ENCODE results near the gene SH3D19.

Gene SH3D19

DNA sequence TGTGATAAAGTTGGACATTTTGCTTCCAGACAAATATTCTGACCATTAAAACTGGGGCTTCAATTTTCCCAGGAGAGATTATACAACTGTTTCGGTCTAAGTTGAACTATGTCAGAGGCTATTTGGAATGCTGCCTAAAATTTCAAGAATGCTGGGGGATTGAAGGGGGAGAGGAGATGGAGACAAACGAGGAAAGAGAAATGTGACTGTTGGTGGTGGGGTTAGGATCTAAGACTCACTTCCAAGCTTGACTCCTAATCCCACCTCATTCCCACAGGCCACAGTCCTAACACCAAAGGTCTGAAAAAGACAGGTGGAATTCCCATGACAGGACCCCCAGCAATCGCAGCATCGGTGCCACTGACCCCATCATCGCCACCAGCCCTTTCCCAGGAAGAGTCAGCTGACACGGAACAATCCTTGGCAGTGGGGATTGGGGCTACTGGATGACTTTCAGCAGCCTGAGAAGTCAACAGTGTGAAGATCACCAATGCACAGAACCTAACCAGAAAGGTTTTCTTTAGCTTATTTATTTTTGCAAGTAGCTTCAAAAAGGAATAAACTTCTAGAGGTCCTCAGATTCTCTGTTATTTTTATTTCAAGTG, 122.5 kb downstream of the SH3D19 start:
- Histone ChIP-seq H3K36me3 (ENCODE audit: control insufficient read depth in 5 of 5, insufficient read depth in 5 of 5, low read length in 5 of 5) (peaks cover 0 to 4% (median 0%) of the 10 kb centered on the region in 5 donors), H3K4me1 (ENCODE audit: control insufficient read depth in 5 of 5, insufficient read depth in 5 of 5, low read length in 5 of 5) (peaks cover 14 to 85% (median 71%) of the 10 kb centered on the region in 5 donors), H3K27ac (ENCODE audit: low read depth, low read length) (peak overlapping the region; percentile 85), H3K9ac (ENCODE audit: low read length in 5 of 5) (peak overlapping the region; percentile 5 to 60 (median 17)), H3K4me3 (ENCODE audit: low read depth in 1 of 5, low read length in 5 of 5) (peak overlapping the region in 4 of 5 donors; percentile 39 to 66 (median 46)), H3K27me3 (ENCODE audit: control insufficient read depth in 5 of 5, insufficient read depth in 4 of 5, low read length in 5 of 5) (no peaks in the 10 kb centered on the region), H3K9me3 (ENCODE audit: control insufficient read depth in 5 of 5, low read length in 5 of 5) (no peaks in the 10 kb centered on the region)

DNA sequence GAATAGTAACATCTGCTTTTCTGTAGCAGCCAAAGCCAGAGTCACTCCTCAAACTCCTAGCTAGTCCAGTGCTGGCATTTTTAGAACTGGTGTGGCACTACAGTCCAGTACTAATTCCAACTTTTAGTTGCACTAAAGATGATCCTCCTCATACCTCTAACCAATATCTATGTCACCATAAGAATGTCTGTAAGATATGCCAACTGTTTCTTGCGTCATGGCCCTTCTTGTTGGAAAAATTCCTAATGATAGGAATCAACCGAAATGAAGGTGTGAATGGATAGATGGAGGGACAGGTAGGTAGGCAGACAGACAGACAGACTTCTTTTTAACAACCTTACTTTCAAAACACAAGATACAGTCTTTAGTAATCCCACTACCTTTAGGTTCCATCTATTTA, 123.0 kb downstream of the SH3D19 start:
- Histone ChIP-seq H3K9ac (ENCODE audit: low read length in 5 of 5) (peak overlapping the region in 3 of 5 donors; percentile 5 to 17 (median 17)), H3K4me1 (ENCODE audit: control insufficient read depth in 5 of 5, insufficient read depth in 5 of 5, low read length in 5 of 5) (peaks cover 14 to 88% (median 71%) of the 10 kb centered on the region in 5 donors), H3K9me3 (ENCODE audit: control insufficient read depth in 5 of 5, low read length in 5 of 5) (no peaks in the 10 kb centered on the region), H3K27ac (ENCODE audit: low read depth, low read length) (peak overlapping the region; percentile 85), H3K36me3 (ENCODE audit: control insufficient read depth in 5 of 5, insufficient read depth in 5 of 5, low read length in 5 of 5) (peaks cover 0 to 3% (median 0%) of the 10 kb centered on the region in 5 donors), H3K4me3 (ENCODE audit: low read depth in 1 of 5, low read length in 5 of 5) (no peak overlapping the region), H3K27me3 (ENCODE audit: control insufficient read depth in 5 of 5, insufficient read depth in 4 of 5, low read length in 5 of 5) (no peaks in the 10 kb centered on the region)

DNA sequence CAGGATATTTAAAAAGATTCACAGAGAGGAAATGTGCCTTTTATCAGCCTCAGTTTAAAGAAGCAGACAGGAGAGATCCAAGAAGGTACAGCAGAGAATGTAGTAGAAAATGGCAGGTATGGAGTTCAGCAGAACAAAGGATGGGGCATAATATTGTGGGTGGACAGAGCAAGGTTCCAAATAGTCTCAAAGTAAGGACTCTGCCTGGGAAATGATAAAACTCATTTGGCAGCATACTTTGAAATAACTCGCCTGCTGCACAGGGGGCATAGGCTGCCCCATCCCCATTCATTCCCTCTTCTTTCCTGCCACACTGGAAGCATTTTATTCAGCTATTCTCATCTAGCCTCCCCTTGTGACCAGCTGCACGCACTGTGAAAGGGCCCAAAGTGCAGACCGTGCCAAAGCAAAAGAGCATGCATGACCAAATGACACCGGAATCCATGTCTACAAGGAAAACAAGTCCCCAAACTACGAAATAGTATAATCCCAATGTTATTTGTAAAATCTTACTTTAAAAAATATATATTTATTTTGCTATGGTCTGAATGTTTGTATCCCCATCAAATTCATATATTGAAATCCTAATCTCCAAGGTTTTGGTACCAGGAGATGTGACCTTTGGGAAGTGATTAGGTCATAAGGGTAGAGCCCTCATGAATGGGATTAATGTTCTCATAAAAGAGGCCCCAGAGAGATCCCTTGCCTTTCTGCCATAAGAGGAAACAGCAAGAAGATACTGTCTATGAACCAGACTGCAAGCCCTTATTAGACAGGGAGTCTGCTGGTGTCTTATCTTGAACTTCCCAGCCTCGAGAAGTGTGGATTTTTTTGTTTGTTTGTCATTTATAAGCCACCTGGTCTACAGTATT, 125.8 kb downstream of the SH3D19 start:
- H3K27ac ChIP-seq (ENCODE audit: low read depth, low read length): peak overlapping the region; percentile 80
- H3K4me3 ChIP-seq (ENCODE audit: low read depth in 1 of 5, low read length in 5 of 5): peak overlapping the region in 2 of 5 donors; percentile 9 to 33
- no peaks in the 10 kb centered on the region for H3K9me3 ChIP-seq (ENCODE audit: control insufficient read depth in 5 of 5, low read length in 5 of 5)
- no peaks in the 10 kb centered on the region for H3K36me3 ChIP-seq (ENCODE audit: control insufficient read depth in 5 of 5, insufficient read depth in 5 of 5, low read length in 5 of 5)
- no peaks in the 10 kb centered on the region for H3K27me3 ChIP-seq (ENCODE audit: control insufficient read depth in 5 of 5, insufficient read depth in 4 of 5, low read length in 5 of 5)
- H3K9ac ChIP-seq (ENCODE audit: low read length in 5 of 5): peak overlapping the region in 1 of 5 donors; percentile 38
- peaks cover 14 to 81% (median 62%) of the 10 kb centered on the region in 5 donors for H3K4me1 ChIP-seq (ENCODE audit: control insufficient read depth in 5 of 5, insufficient read depth in 5 of 5, low read length in 5 of 5)

GRCh38 chr4:151198748-151199147, 126.7 kb downstream of the SH3D19 start:
- peak overlapping the region in 1 of 5 donors; percentile 25 for H3K4me3 ChIP-seq (ENCODE audit: low read depth in 1 of 5, low read length in 5 of 5)
- peak overlapping the region in 1 of 5 donors; percentile 38 for H3K9ac ChIP-seq (ENCODE audit: low read length in 5 of 5)
- no peaks in the 10 kb centered on the region for H3K9me3 ChIP-seq (ENCODE audit: control insufficient read depth in 5 of 5, low read length in 5 of 5)
- no peaks in the 10 kb centered on the region for H3K27me3 ChIP-seq (ENCODE audit: control insufficient read depth in 5 of 5, insufficient read depth in 4 of 5, low read length in 5 of 5)
- no peaks in the 10 kb centered on the region for H3K36me3 ChIP-seq (ENCODE audit: control insufficient read depth in 5 of 5, insufficient read depth in 5 of 5, low read length in 5 of 5)
- peaks cover 14 to 78% (median 57%) of the 10 kb centered on the region in 5 donors for H3K4me1 ChIP-seq (ENCODE audit: control insufficient read depth in 5 of 5, insufficient read depth in 5 of 5, low read length in 5 of 5)
- peak overlapping the region; percentile 80 for H3K27ac ChIP-seq (ENCODE audit: low read depth, low read length)

DNA sequence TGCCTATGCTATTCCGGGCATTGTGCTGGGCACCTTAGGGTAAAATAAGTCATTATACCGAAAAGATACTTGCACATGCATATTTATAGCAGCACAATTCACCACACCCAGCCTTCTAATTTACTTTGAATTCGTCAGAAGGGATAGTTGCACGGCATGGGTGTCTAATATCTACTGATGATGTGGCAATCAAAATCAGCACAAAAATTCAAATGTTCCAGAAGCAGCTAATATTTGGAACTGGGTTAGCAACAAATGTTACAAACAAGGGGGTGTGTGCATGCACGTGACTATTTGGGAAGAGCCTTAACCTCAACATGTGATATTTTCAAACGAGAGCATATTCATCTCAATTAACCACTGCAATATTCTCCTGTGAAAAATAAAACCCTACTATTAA, 128.2 kb downstream of the SH3D19 start:
- Histone ChIP-seq H3K27ac (ENCODE audit: low read depth, low read length) (peak overlapping the region; percentile 69), H3K4me3 (ENCODE audit: low read depth in 1 of 5, low read length in 5 of 5) (peak overlapping the region in 1 of 5 donors; percentile 33)

DNA sequence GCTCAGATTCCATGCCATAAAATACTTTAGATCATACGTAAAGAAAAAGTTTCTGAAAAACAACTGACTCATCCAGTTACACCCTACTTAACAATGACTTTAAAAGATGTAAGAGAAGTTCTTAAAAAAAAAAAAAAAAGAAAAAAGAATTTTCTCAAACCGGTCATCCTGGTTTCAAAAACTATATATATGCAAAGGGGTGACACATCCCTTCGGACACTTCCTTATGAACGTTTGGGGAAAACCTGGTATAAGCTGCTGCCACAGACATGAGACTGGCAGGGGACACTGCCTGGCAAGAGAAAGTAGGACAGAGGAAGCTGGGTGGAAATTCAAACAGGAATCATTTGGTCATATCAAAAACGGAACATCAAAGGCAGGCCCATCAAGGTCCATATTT, 129.6 kb downstream of the SH3D19 start:
- no peaks in the 10 kb centered on the region for H3K9me3 ChIP-seq (ENCODE audit: control insufficient read depth in 5 of 5, low read length in 5 of 5)
- peaks cover 6 to 62% (median 38%) of the 10 kb centered on the region in 5 donors for H3K4me1 ChIP-seq (ENCODE audit: control insufficient read depth in 5 of 5, insufficient read depth in 5 of 5, low read length in 5 of 5)
- no peaks in the 10 kb centered on the region for H3K27me3 ChIP-seq (ENCODE audit: control insufficient read depth in 5 of 5, insufficient read depth in 4 of 5, low read length in 5 of 5)
- no peaks in the 10 kb centered on the region for H3K36me3 ChIP-seq (ENCODE audit: control insufficient read depth in 5 of 5, insufficient read depth in 5 of 5, low read length in 5 of 5)
- H3K4me3 ChIP-seq (ENCODE audit: low read depth in 1 of 5, low read length in 5 of 5): no peak overlapping the region
- peak overlapping the region in 1 of 5 donors; percentile 46 for H3K9ac ChIP-seq (ENCODE audit: low read length in 5 of 5)
- peak overlapping the region; percentile 69 for H3K27ac ChIP-seq (ENCODE audit: low read depth, low read length)

More for the DNA sequence above, 128.2 kb downstream of the SH3D19 start:
- Histone ChIP-seq H3K36me3 (ENCODE audit: control insufficient read depth in 5 of 5, insufficient read depth in 5 of 5, low read length in 5 of 5) (no peaks in the 10 kb centered on the region), H3K4me1 (ENCODE audit: control insufficient read depth in 5 of 5, insufficient read depth in 5 of 5, low read length in 5 of 5) (peaks cover 7 to 72% (median 47%) of the 10 kb centered on the region in 5 donors), H3K9ac (ENCODE audit: low read length in 5 of 5) (no peak overlapping the region), H3K9me3 (ENCODE audit: control insufficient read depth in 5 of 5, low read length in 5 of 5) (no peaks in the 10 kb centered on the region), H3K27me3 (ENCODE audit: control insufficient read depth in 5 of 5, insufficient read depth in 4 of 5, low read length in 5 of 5) (no peaks in the 10 kb centered on the region)

- no peak overlapping the region for H3K27ac ChIP-seq (ENCODE audit: low read depth, low read length)
- H3K36me3 ChIP-seq (ENCODE audit: control insufficient read depth in 5 of 5, insufficient read depth in 5 of 5, low read length in 5 of 5): no peaks in the 10 kb centered on the region
- peaks cover 0 to 52% (median 23%) of the 10 kb centered on the region in 5 donors for H3K4me1 ChIP-seq (ENCODE audit: control insufficient read depth in 5 of 5, insufficient read depth in 5 of 5, low read length in 5 of 5)
- no peaks in the 10 kb centered on the region for H3K9me3 ChIP-seq (ENCODE audit: control insufficient read depth in 5 of 5, low read length in 5 of 5)
- no peak overlapping the region for H3K4me3 ChIP-seq (ENCODE audit: low read depth in 1 of 5, low read length in 5 of 5)
- no peak overlapping the region for H3K9ac ChIP-seq (ENCODE audit: low read length in 5 of 5)
- H3K27me3 ChIP-seq (ENCODE audit: control insufficient read depth in 5 of 5, insufficient read depth in 4 of 5, low read length in 5 of 5): no peaks in the 10 kb centered on the region
These were observed 132.0 kb downstream of the SH3D19 start for GRCh38 chr4:151193414-151193813.

DNA sequence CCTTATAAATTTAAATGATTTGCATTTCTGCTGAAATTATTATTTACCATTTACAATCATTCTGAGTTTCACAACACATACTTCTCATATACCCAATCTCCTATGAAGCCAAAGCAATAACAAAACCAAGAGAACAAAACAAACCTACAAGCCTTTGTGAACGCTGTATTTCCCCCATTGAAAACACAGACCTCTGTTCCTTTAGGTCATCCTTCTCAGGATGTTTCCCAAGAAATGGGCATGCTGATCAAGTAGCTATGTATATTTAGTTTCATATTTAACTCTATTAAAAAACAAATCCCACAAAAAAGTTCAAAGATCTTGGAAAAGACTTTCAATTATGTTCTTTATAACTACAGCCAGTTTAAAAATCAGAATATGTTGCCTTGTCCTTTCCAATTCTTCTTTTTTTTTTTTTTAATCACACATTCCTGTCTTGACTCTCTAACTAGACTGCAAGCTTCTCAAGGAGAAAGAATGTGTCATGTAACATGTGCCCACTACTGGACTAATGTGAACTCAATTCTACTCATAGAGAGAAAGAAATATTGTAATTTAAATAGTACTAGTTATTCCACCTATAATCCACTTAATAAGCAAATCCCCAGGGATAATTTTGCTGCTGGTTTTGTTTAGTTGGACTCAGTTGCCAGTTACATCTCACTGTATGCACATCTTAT, 132.7 kb downstream of the SH3D19 start:
- Histone ChIP-seq H3K27me3 (ENCODE audit: control insufficient read depth in 5 of 5, insufficient read depth in 4 of 5, low read length in 5 of 5) (no peaks in the 10 kb centered on the region), H3K9ac (ENCODE audit: low read length in 5 of 5) (no peak overlapping the region)

DNA sequence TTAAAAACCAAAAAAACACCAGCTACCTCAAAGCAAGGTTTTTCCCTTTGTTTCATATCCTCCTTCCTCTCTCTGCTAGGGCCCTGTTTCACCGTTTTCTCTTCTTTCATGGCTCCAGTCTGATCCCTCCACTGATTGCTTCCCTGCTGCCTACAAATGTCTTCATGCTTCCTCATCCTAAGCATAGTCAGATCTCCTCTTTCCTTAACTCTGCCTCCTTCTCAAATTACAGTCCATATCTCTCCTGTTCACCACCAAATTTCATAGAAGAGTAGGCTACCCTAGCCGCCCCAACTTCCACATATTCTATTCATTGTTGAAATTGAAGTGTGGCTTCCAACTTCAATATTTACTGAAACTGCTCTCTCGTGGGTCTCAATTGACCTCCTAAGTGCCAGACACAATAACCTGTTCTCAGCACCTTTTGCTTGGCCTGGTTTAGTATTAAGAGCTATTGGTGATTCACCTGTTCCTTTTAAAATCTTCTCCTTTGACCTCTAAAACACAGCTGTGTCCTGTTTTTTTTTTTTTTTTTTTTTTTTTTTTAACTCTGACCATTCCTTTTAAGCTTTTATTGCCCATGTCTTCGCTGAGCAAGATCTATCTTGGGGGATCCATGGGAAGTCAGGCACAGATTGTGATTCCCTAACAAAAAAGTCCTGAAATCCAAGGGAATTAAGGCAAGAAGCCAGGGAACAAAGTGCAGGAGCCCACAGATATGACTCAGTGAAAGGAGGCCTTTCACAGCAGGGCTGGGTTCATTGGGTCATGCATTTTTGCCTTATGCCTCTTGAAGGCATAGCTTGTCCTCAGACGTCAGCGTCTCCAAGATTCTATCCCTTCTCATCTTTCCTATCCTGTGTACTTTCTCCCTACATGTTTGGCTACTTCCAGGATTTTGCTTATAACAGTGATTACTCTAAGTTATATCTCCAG, 140.6 kb downstream of the SH3D19 start:
- Histone ChIP-seq H3K27ac (ENCODE audit: low read depth, low read length) (no peak overlapping the region), H3K36me3 (ENCODE audit: control insufficient read depth in 5 of 5, insufficient read depth in 5 of 5, low read length in 5 of 5) (peaks cover 3 to 10% (median 8%) of the 10 kb centered on the region in 5 donors), H3K27me3 (ENCODE audit: control insufficient read depth in 5 of 5, insufficient read depth in 4 of 5, low read length in 5 of 5) (no peaks in the 10 kb centered on the region), H3K9me3 (ENCODE audit: control insufficient read depth in 5 of 5, low read length in 5 of 5) (no peaks in the 10 kb centered on the region), H3K4me3 (ENCODE audit: low read depth in 1 of 5, low read length in 5 of 5) (no peak overlapping the region), H3K9ac (ENCODE audit: low read length in 5 of 5) (no peak overlapping the region), H3K4me1 (ENCODE audit: control insufficient read depth in 5 of 5, insufficient read depth in 5 of 5, low read length in 5 of 5) (peaks cover 0 to 15% (median 0%) of the 10 kb centered on the region in 5 donors)

More for the DNA sequence above, 132.7 kb downstream of the SH3D19 start:
- Histone ChIP-seq H3K36me3 (ENCODE audit: control insufficient read depth in 5 of 5, insufficient read depth in 5 of 5, low read length in 5 of 5) (no peaks in the 10 kb centered on the region), H3K9me3 (ENCODE audit: control insufficient read depth in 5 of 5, low read length in 5 of 5) (no peaks in the 10 kb centered on the region), H3K4me1 (ENCODE audit: control insufficient read depth in 5 of 5, insufficient read depth in 5 of 5, low read length in 5 of 5) (peaks cover 0 to 50% (median 22%) of the 10 kb centered on the region in 5 donors), H3K27ac (ENCODE audit: low read depth, low read length) (no peak overlapping the region), H3K4me3 (ENCODE audit: low read depth in 1 of 5, low read length in 5 of 5) (no peak overlapping the region)

Measured in subcutaneous abdominal adipose tissue (tissue), 5 donors.